ENCODE results near the gene SYT13.

GRCh38 chr11:45321669-45322068 is 35.5 kb upstream of the SYT13 start:
- no peak for TF ChIP-seq CTCF (conservative IDR thresholded peaks at IDR 0.05; ENCODE audit: low read depth, low read length)
- no peak for TF ChIP-seq CEBPB (IDR thresholded peaks at IDR 0.05; ENCODE audit: low read depth, low read length)
- no peak for TF ChIP-seq SMC3 (IDR thresholded peaks at IDR 0.05; ENCODE audit: low read depth, low read length)
